ENCODE results near the gene CFAP299.

GRCh38 chr4:80586716-80587115 is 251.2 kb downstream of the CFAP299 start:
- TF ChIP-seq POLR2A (IDR thresholded peaks at IDR 0.05), result no peak
- TF ChIP-seq, protein P1, sequence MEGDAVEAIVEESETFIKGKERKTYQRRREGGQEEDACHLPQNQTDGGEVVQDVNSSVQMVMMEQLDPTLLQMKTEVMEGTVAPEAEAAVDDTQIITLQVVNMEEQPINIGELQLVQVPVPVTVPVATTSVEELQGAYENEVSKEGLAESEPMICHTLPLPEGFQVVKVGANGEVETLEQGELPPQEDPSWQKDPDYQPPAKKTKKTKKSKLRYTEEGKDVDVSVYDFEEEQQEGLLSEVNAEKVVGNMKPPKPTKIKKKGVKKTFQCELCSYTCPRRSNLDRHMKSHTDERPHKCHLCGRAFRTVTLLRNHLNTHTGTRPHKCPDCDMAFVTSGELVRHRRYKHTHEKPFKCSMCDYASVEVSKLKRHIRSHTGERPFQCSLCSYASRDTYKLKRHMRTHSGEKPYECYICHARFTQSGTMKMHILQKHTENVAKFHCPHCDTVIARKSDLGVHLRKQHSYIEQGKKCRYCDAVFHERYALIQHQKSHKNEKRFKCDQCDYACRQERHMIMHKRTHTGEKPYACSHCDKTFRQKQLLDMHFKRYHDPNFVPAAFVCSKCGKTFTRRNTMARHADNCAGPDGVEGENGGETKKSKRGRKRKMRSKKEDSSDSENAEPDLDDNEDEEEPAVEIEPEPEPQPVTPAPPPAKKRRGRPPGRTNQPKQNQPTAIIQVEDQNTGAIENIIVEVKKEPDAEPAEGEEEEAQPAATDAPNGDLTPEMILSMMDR (IDR thresholded peaks at IDR 0.05), result no peak
